IPS-18c (cell line): ENCODE data around the gene TRPV4.

ENCODE experiments used
- H3K4me3 ChIP-seq: 2 replicates; pipeline ENCODE4 v1.7.0; 2013; ENCODE audit warnings: low read depth, mild to moderate bottlenecking, low read length, moderate library complexity; ENCODE audit not compliant: insufficient read depth
- H3K9me3 ChIP-seq: one replicate; pipeline ENCODE4 v1.6.1; 2013; ENCODE audit warnings: mild to moderate bottlenecking, low read length, moderate library complexity; ENCODE audit not compliant: control insufficient read depth, insufficient read depth

The TRPV4 gene

DNA sequence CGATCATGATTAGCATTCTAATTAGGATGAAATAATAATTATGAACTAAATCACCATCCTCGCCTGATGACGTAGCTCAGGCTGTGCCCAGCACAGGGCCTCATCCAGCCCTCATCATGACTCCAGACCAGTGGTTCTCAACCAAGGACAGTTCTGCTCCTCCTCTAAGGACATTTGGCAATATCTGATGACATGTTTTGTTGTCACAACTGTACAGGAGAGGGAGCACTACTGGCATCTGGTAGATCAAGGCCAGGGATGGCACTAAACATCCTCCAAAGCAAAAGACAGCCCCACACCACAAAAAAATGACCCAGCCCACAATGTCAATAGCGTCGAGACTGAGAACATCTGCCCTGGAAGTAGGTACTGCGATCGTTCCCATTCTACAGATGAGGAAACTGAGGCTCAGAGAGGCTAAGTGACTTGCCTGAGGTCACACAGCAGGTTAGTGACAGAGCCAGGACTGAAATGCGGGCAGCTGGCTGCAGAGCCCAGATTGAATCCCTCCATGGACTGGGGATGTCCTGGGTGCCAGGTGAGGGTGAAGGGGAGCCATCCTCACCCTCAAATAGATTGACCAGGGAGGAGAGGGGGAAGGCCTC, 15.5 kb downstream of the TRPV4 start:
- Histone ChIP-seq H3K4me3 (no peak overlapping the region), H3K9me3 (no peaks in the 10 kb centered on the region)

DNA sequence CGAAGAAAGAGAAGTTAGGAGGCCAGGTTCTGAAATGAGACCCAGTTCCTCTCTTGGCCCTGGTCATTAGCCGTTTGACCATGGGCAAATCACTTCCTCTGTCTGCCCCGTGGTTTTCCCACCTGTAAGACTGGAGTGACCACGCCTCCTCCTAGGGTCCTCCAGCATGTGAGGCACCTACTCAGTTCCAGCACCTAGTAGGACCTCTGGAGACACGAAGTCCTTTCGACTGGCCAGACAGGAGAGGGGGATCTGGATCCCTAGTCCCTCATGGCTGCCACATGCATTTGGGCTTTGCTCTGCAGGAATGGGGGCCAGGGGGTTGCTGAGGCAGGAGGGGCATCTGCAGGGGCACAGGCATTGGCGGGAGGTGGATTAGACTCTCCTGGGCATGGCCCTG, 16.3 kb downstream of the TRPV4 start:
- Histone ChIP-seq H3K9me3 (no peaks in the 10 kb centered on the region), H3K4me3 (no peak overlapping the region)

DNA sequence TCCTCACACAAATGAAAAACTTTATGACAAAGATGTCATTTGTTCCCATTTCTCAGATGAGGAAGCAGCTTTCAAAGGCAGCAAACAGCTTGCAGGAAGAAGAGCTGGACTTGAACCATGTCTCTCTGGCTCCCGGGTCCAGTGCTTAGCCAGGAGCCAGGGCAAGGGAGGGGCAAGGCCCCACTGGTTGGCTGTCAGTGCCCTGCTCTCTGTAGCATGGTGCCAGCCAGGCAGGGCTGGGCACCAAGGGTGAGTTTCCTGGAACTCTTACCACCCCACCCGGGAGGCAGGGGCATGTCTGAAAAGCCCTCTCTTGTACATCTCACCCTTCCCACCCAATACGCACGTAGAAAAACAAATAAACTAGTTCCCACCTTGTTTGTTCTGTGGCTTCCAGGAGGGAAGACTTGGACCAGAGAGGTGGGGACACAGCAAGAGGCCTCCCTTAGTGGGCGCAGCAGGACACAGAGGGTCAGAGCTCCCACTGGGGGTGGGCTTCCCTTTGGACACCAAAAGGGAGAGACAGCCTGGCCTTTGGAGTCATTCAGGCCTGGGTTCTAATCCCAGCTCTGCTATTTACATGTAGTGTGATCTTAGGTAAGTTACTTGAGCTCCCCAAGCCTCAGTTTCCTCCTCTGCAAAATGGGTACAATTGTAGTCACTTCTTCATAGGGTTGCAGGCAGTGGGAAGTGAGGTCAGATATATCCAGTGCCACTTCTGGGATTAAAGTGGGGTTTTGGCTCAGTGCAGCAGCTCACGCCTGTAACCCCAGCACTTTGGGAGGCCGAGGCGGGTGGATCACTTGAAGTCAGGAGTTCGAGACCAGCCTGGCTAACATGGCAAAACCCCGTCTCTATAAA, 17.2 kb downstream of the TRPV4 start:
- H3K9me3 ChIP-seq = no peaks in the 10 kb centered on the region
- no peak overlapping the region for H3K4me3 ChIP-seq

DNA sequence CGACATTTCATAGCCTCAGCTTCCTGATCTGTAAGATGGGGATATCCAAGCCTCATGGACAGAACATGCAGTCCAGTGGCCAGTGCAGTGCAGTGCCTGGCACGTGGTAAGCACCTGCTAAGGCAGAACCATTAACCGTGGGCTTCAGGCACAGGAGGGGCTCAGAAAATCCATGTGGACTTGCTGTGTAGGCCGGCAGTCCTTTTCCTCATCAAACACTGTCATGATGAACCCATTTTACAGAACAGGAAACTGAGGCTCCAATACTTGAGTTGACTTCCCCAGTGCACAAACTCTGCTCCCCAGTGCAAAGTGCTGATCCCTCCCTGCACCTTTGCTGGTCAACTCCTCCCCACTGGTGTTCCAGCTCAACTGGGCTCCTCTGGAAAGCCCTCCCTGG, 18.0 kb downstream of the TRPV4 start:
- Histone ChIP-seq H3K4me3 (no peak overlapping the region), H3K9me3 (no peaks in the 10 kb centered on the region)

DNA sequence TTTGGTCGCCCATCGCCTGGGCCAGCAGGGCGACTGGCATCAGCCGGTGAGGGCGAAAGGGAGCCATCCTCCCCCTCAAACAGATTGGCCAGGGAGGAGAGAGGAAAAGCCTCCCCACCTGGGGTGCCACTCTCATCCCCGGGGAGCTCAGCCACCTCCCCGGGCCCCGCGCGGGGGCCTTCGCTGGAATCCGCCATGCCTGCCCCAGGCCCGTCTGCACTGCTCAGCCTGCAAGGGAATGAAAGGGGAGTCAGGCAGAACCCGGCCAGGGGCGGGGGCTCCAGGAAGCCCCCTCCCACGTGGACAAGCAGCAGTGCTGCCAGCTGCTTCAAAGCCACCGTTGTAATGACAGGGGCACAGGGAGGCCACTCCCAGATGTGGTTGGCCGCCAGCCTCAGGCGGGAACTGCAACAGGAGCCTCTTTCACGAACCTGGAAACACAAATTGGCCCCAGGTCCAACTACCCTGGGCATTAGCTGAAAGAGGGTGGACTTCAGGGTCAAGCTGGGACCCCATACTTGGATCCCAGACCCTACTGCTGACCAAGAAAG, 18.5 kb downstream of the TRPV4 start:
- no peaks in the 10 kb centered on the region for H3K9me3 ChIP-seq
- no peak overlapping the region for H3K4me3 ChIP-seq

DNA sequence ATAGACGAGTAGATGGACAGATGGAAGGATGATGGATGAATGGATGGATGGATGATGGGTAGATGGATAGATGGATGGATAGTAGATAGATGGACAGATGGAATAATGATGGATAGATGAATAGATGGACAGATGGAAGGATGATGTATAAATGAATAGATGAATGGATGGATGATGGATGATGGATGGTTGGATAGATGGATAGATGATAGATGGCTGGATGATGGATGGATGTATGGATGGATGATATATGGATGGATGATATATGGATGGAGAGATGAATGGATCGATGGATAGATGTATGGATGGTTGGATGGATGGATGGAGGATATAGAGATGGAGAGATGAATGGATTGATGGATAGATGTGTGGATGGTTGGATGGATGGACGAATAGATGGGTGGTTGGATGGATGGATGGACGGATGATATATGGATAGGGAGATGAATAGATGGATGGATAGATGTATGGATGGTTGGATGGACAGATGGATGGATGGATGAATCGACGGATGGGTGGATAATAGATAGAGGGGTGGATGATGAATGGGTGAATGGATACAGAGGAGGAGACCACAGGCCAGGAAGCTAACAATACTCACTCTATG, 19.3 kb downstream of the TRPV4 start:
- Histone ChIP-seq H3K4me3 (no peak overlapping the region), H3K9me3 (no peaks in the 10 kb centered on the region)

DNA sequence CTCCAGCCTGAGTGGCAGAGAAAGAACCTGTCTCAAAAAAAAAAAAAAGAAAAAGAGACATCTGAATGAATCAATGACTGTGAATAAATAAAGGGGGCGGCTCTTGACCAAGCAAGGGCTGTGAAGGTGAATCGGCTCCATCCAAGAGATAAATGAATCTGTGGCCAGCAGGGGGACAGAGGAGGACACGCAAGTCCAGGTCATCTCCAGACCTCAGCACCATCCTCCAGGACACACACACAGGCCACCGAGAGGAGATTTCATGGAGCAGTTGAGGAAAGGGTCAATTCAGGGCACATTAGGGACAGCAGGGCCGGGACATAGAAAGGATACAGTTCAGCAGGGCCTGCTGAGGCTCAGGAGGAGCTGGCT, 21.6 kb downstream of the TRPV4 start:
- Histone ChIP-seq H3K9me3 (no peaks in the 10 kb centered on the region), H3K4me3 (no peak overlapping the region)

DNA sequence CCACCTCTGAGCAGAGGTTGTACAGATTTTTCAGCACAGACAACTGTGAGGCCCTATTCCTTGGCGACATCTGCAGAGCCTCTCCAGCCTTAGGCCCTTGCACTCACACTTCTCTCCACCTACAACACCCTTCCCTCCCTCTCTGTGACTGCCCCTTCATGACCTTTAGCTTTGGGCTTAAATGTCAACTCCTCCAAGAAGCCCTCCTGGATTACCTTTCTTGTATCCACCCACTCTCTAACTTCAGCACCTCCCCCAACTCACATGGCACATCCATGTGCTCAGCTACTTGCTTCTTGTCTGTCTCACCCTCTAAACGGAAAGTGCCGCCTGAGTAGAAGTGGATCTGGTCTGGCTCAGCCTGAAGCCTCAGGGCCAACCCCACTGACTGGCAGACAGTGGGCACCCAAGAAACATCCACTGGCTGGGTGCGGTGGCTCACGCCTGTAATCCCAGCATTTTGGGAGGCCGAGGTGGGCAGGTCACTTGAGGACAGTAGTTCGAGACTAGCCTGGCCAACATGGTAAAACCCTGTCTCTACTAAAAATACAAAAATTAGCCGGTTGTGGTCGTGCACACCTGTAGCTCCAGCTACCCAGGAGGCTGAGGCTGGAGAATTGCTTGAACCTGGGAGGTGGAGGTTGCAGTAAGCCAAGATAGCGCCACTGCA, 22.1 kb downstream of the TRPV4 start:
- Histone ChIP-seq H3K4me3 (no peak overlapping the region), H3K9me3 (no peaks in the 10 kb centered on the region)

DNA sequence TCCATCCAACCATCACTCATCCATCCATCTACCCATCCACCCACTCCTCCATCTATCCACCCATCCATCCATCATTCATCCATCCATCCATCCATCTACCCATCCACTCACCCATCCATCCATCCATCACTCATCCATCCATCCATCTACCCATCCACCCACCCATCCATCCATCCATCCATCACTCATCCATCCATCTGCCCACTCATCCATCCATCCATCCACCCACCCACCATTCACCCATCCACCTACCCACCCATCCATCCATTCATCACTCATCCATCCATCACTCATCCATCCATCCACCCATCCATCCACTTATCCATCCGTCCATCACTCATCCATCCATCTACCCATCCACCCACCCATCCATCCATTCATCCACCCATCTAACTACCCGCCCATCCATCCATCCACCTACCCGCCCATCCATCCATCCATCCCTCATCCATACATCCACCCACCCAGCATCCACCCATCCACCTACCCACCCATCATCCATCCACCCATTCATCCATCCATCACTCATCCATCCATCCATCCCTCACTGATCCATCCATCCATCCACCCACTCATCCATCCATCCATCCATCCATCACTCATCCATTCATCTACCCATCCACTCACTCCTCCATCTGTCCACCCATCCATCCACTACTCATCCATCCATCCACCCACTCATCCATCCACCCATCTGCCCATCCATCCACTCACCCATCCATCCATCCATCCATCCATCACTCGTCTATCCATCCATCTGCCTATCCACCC, 24.1 kb downstream of the TRPV4 start:
- Histone ChIP-seq H3K9me3 (no peaks in the 10 kb centered on the region), H3K4me3 (no peak overlapping the region)

DNA sequence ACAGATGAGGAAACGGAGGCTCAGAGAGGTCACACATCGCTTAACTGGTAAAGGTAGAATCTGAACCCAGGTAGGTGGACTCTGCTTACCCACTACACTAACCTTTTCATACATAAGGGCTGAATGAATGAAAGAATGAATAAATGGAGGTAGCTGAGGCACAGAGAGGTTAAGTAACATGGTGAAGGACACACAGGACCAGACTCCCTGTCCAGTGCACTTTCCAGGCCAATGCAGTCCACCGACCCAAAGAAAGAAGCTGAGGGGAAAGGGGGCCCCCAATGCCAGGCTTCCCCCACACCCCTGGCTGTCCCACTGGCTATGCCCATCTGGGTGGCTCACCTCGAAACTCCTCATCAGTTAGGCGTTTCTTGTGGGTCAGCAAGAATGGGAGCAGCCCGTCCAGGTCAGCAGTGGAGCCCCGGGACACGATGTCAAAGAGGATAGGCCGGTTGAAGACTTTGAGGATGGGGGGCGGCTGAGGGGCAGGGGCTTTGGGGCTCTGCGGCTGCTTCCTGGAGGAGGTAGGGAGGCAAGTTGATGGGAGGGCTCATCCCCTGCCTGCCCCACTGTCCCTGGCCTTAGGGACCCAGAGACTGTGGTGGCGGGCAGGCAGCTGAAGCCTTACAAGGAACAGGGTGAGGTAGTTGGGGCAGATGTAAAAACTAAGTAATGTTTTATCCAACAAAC, 25.1 kb downstream of the TRPV4 start:
- H3K9me3 ChIP-seq = no peaks in the 10 kb centered on the region
- H3K4me3 ChIP-seq = no peak overlapping the region

DNA sequence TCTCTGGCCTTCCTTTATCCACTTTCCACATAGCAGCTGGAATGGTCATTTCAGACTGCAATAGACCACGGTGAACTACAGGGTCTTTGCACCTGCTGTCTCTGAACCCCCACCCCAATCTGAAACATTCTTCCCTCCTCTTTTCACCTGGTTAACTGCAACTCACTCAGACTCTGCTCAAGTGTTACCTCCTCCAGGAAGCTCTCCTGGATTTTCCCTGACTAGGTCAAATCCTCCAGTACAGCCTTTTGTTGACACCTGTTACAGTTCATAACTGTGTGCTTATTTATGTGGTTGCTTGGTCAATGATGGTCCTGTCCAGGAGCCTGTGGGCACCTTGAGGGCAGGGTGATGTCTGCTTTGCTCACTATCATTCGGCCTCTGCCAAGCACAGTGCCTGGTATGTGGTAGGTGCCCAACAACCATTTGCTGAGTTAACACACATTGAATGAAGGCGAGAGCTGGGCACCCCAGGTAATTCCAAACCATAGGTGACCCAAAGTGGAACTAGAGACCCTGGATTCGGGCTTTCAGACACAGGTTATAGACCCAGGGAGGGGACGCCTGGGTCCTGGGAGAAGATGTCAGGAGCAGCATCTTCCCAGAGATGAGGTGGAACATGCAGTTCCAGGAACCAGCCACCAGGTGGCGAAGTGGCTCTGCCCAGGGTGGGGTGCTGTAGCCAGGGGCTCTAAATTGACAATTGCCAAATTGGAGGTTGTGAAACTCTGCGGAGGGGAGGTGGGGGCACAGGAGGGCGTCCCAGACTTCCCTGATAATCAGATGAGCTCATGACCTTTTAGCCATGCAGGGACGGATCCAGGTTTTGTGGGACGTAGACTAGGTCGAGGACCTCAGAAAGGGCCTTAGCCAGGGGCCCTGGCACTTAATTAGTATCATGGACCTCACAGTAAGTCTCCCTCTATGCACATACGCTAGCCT, 28.1 kb downstream of the TRPV4 start:
- no peak overlapping the region for H3K4me3 ChIP-seq
- H3K9me3 ChIP-seq = no peaks in the 10 kb centered on the region

DNA sequence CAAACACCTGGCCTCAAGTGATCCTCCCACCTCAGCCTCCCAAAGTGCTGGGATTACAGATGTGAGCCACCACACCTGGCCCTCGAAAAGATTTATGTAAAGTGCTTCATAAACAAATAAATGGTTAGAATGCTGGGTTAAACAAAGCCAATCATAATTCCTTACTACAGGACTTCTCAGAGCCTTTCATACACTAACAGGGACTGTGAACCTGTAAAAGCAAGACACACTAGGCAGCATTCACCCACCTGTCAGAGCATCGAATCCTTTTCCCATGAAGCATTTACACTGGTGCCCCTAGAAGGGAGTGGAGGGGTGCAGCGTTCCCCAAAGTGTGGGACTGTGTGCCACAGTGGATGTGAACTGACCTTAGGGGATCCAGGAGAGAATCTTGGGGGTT, 29.5 kb downstream of the TRPV4 start:
- Histone ChIP-seq H3K4me3 (no peak overlapping the region), H3K9me3 (no peaks in the 10 kb centered on the region)

DNA sequence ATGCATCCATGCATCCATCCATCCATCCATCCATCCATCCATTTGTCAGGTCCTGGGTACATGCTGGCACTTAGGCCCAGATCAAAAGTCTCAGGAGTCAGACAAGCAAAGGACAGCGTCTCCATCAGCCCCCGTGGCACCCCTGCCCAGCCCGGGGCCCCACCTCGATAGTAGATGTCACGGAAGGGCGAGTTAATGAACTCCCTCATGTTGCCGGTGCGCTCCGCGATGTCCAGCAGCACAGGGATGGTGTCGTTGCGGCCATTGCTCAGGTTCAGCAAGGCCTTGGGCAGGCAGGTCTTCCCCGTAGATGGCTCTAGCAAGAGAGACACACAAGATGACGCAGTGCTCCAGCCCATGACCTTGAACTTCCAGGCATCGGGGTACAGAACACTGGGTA, 30.4 kb downstream of the TRPV4 start:
- Histone ChIP-seq H3K9me3 (no peaks in the 10 kb centered on the region), H3K4me3 (no peak overlapping the region)

DNA sequence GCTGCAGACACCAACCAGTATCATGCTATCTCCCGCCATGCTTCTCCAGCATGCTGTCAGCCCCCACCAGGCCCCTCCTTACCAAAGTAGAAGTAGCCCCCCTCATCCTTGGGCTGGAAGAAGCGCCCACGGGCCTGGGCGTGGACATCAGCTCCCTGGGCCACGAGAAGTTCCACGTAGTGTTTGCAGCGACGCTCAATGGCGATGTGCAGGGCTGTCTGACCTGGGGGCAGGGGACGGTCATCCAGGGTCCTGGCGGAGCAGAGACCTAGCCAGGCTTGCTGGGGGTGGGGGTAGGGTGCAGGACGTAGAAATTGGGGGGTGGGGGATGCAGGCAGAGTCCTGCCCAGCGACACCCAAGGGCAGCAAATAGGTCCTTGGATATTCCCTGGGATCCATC, 32.7 kb downstream of the TRPV4 start:
- H3K9me3 ChIP-seq = no peaks in the 10 kb centered on the region
- no peak overlapping the region for H3K4me3 ChIP-seq

DNA sequence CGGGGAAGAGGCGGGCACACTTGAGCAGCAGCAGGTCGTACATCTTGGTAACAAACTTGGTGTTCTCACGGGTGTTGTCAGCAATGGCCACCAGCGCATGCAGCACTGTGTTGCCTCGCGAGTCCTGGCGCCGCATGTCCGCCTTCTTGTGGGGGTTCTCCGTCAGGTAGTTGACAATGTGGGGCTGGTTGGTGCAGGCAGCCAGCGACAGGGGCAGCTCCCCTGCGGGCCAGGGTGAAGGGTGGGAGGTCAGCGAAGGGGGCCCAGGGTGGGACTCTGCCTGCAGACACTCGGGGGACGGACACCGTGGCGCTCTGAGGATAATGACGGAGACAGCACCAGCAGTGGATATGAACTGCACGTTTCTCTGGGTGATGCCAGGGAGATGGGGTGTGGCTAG, 34.5 kb downstream of the TRPV4 start:
- H3K9me3 ChIP-seq = no peaks in the 10 kb centered on the region

More for the DNA sequence above, 34.5 kb downstream of the TRPV4 start:
- H3K4me3 ChIP-seq = no peak overlapping the region
